HG02678 (cell line): ENCODE data around the gene PDLIM7.

Source experiments
- ATAC-seq: cut with Tn5 transposase; IDR thresholded peaks from one replicate; pipeline ENCODE4 v1.9.1; 2021; ENCODE audit warnings: mild to moderate bottlenecking, moderate library complexity; ENCODE audit not compliant: unreplicated experiment

PDLIM7 gene

DNA sequence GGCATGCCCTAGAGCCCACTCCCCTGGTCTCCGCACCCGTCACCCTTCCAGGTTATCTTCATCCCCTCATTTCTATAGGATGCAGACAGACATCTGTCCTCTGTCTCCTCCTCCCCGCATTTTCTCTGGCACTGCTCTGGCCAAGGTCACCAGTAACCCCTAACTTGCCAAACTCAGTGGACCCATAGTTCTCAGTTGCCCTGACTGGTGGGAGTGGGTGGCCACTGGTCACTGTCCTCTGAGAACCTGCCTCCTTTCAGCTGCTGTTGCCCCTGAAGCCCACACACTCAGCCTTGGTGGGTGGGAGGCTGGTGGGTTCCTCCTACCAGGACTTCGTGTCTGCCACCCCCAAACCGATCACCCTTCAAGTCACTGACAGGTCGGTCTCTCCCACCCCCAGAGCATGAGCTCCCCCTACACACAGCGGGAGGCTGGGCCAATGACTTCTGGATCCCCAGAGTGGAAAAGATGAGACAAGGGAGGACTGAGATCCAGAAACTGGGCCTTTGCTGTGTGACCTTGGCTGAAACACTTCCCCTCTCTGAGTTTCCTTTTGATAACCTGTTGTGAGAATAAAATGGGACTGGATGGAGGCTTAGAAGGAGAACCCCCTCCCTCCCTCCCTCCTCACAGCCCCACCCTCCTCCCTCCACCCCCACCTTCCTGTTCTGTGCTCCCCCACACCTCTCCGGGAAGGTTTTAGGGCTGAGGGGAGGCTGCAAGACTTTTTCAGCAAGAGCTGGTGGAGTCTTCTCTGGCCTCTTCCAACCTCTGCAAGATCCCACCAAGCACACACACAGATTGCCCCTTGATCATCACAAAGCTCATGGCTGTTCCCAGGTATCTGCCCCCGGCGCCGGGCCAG, 21.6 kb downstream of the PDLIM7 start:
- ATAC-seq = no peak

DNA sequence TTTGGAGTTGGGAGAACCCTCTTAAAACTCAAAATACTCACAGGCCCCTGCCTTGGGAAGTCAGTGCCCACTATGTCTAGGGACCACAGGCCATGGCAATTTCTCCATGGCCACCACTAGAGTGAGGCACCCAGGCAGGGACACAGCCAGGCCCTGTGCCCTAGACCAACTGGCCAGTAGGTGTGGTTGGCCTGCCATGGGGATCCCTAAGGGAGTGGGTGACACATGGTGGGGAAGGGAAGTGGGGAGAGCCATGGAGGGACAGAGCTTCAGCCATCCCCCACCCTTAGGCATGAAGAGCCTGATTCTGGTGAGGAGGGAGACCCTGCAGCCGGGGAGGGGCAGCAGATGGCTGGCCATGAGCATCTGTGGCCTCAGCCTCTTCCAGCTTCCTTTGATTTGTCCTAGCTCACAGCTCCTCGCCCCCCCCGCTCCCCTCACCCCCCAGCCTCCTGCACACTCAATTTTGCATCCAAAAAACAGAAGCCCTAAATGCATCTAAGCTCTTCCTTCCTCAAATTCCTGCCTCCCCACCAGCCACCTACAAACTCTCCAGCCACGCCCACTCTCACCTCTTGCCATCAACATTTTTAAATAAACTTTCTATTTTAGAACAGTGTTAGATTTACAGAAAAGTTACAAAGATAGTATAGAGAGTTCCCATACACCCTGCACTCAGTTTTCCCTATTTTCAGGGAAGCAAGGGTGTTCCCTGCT, 22.4 kb downstream of the PDLIM7 start:
- no peak for ATAC-seq

DNA sequence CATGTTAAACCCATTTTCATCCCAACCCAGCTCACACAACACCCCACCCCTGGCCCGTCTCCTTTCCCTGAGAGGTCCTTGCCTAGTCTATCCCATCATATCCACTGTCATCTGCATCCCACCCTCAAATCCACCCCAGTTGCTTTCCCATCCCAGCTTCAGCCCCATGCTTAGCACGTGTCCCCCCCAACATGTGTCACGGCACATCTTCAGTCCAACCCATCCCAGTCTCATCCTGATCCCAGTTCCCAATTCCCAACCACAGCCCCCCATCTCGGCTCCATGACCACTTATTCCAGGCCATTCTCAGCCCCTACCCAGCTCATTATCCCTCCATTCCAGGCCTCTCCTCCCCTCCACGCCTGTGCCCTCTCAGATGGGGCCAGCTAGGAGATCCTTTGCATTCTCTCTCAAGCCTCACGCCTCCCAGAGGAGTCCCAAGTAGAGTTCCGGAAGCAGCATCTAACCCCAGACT, 23.4 kb downstream of the PDLIM7 start:
- ATAC-seq = no peak

DNA sequence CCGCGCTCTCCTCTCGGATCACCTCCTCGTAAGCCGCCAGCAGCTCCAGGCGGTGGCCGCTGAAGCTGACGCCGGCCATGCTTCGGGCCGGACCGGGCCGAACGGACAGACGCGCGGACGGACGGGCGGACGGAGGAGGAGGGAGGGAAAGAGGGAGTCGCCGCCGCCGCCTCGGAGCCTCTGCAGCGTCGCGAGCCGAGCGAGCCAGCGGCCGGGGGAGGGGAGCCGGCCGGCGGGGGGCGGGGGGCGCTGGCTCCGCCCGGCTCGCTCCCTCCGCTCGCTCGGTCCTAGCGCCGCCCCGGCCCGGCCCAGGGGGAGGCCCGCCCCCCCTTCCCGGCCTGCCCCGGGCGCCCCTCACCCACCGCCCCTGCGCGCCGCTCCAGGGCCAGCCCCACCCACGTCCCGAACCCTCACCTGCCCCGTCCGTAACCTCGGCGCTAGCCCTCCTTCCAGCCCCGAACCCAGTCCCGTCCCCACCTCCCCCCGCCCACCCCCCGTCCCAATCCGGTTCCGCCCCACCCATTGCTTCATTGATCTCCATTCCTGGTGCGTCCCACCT, 23.9 kb downstream of the PDLIM7 start, which contains the start of gene DBN1:
TSS of gene DBN1 (minus strand) at position 192 of the 559 bp plus-strand sequence. CDS start at position 79, 113 bp downstream.
- ATAC-seq = peak; percentile 40

DNA sequence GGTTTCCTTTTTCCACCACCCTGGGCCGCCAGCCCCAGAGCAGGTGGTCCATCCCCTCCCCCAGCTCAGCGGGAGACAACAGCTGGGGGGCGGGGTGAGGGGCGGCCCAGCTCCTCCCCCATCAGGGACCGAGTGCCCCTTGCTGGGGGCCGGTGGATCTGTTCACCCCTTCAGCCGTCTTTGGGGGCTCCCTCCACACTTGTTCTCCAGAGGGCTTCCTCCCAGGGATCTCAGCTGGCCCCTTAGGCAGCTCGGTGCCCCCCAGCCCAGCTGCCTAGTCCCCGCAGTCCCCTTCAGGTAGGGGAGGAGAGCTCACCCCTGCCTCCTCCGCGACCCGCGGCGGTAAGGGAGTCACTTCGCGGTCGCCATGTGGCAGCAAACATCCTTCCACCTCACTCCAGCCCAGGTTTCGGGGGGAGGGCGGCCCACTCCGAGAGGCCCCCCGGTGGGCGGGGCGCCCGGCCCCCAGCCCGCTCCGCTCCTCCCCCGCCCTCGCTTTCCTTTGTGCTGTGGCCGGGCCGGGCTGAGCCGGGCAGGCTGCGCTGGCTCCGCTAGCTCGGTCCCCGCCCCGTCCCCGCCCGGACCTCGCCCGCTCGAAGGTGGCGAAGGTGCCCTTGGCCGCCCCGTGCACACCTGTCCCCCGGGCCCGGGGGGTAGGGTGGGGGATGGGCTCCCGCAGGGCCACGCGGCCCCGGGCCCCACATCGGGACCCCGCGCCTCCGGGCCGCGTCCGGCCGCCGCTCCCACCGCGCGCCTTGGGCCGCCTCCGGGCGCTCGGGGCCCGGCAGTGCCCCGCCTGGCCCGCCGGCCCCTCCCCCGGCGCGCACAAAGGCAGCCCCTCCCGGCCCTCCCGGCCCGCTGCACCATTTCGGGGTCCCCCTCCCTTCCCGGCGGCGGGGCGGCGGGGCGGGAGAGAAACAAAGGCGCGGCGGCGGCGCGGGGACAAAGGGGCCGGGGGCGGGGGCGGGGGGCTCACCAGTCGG, 24.7 kb downstream of the PDLIM7 start:
- peak; percentile 57 for ATAC-seq

DNA sequence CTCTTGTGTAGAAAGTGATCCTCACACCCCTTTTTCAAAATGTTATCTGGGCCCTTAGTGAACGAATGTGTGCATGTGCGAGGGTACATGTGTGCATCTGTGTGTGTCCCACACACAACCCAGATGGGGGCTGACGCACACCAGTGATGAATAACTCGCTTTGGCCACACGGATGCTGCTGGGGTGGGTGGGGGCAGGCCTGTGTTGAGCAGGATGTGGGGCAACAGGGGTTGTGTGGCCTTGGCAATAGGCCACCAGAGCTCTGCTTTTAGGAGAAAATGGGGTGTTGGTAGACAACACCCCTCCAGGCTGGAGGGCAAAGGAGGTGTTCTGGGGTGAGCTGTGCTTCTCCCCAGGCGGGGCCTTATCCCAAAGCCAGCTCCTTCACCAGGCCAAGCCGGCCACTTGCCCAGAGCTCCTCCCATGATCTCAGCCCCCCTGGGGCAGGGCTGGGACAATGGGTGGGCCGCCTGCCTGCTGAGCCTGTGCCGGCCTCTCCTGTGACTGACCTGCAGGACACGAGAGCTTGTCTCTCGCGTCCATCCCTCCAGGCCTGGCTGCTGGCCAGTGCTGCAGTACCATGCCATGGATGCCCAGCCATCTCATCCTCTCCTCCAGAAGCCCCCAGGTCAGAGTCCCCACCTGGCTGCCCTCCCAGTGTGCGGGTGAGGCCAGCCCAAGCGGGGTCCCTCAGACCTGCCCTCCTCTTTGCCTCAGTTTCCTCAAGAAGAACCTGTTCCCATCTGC, 25.6 kb downstream of the PDLIM7 start:
- no peak for ATAC-seq

DNA sequence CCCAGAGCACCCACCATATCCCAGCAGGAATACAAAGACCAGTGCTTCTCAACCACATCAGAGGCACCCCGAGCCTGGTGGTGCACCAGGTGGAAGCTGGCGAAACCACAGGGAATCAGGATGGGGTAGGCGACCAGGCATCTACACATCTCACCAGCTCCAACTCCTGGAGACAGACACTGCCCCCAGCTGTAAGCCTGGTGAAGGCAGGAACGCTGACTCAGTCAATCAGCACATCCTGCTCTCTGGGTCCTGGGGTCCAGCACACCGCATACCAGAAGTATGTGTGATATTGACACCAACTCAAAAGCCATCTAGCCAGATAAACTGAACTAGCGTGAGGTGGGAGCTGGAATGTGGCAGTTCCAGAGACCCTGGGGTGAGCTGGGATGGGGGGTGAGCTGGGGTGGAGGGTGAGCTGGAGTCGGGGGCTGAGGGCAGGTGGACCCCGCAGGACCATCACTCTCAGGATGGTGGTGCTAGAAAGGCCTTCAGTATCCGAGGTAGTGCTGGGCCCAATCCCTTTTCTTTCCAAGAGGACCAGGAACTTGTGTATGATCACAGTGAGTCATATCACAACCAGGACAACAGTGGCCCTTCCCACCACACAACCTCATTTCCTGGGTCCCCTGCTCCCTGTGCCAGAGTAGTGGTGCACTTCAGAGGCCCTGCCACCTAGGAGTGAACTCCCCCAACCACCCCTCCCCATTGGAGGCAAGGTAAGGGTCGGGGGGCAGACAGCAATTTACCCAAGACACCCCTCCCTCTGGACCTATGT, 26.5 kb downstream of the PDLIM7 start:
- ATAC-seq = no peak

DNA sequence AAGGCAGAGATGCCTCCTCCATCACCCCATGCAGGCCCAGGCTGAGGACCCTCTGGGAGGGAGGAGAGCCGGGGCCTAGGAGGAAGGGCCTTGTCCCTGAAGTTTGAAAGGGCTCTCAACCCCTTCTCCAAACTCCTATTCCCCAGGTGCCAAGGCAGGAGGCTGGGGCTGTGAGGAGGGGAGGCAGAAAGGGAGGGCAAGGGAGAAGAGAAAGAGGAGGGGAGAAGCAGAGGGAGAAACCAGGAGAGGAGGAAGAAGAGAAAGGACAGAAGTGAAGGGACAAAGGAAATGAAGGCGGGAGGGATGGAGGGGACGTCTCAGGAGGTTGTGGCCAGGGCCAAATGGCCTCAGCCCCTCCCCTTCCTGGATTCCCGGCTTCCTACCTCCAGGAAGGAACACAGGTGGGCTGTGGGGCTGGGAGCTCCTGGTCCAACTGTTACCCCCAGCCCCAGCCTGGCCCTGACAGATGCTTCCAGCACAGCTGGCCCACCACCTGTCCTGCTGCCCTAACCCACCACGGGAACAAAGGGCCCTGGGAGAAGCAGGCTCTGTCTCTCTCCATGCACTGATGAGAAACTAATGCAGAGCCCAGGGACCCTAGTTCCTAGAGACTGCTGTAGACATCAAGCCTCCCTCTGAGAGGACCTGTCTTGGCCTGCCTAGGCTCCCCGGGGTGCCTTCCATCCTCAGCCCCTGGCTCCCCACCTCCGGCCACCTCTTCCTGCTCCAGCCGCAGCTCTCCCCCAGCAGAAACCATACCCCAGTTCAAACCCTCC, 27.5 kb downstream of the PDLIM7 start:
- no peak for ATAC-seq

DNA sequence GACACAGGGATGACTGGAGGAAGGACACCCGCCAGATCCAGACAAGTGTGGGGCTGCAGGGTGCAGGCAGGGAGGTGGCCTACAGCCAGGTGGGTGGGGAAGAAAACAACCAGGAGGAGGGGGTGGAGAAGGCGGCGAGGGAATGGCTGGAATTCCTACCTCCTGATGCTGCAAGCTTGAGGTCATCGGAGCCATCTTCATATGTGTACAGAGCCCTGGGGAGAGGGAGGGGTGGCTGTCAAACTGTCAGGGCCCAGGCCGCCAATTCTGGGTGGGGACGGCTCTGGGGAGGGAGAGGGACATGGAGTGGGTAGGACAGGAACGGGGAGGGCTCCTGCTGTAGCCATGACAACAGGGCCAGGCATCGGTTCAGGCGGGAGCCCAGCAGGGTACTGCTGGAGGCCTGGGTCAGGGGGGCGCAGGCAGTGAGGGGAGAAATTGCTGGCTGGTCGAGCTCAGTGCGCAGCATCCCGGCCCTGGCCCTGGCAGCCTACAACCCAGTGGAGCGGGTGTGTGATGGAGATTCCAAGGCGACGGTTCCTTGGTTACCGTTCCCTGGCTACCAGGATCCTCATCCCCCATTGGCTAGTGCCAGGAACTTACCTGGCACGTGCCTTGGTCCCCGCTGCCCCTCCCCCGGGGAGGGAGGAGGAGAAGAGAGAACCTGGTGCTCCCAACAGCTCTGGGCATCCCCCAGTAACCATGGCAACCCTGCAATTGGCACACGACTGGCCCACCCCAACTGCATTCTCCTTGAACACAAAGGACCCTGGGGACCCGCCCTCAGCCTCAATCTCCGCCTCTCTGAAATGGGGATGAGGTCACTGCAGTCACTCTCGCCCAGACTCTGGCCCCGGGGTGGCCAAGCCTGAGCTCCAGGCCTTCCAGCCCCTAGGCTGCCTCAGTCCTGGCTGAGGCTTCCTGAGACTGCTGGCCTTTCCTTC, 28.4 kb downstream of the PDLIM7 start:
- no peak for ATAC-seq

DNA sequence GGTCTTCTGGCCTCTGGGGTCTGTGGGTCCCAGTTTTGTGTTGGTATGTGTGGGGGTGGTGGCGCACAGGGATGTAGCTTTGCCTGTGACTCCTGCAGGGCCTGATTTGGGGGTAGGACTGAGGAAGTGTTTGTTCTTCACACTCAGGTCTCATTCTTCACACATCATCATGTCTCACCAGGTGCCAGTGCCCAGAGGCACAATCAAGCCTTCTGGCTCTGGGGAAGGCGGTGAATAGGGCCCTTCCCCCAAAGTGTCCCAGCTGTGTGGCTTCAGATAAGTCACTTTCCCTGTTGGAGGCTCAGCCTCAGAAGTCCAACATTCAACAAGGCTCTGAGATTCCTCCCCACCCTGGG, 29.1 kb downstream of the PDLIM7 start:
- ATAC-seq = no peak

DNA sequence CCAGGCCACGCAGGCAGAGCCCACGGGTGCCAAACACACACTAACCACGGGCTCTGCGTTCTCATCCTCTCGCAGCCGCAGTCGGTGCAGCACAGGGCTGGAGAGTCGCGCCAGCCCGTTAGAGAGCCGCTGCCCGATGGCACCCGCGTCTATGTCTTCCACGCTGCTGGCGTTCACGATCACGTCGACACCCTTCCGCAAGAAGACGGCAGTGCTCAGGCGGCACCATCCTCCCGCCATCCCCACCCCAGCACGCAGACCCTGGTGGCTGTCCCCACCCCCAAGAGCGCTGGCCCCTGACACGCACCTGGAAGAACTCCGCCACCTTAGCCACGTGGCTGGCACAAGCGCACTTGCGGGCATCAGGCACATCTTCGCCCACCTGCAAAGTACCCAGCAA, 30.0 kb downstream of the PDLIM7 start:
- no peak for ATAC-seq

DNA sequence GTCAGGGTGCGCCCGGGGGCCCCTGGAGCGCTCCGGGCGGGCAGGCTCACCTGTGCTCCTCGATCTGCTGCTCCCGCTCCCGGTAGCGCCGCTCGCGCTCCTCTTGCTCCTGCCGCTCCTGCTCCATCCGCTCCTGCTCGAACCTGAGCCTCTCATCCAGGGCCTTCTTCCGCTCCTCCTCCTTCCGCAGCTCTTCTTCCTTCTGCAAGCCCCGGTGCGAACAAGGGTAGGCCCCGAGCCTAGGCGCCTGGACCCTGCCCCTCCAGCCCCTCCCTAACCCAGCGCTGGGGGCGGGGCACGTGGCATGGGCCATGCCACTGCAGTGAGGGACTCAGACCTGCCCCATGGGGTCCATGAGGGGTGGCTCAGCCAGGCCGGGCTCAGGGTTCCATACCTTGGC, 30.5 kb downstream of the PDLIM7 start:
- ATAC-seq = no peak

DNA sequence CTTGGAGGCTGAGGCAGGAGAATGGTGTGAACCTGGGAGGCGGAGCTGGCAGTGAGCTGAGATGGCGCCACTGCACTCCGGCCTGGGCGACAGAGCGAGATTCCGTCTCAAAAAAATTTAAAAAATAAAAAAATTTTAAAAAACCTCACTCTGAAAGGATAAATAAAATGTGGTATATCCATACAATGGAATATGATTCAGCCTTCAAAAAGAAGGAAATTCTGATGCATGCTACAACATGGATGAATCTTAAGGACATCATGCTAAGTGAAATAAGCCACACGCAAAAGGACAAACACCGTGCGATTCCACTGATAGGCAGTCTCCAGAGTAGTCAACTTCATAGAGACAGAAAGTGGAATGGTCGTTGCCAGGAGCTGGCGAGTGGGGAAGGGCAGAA, 32.4 kb downstream of the PDLIM7 start:
- ATAC-seq = no peak

DNA sequence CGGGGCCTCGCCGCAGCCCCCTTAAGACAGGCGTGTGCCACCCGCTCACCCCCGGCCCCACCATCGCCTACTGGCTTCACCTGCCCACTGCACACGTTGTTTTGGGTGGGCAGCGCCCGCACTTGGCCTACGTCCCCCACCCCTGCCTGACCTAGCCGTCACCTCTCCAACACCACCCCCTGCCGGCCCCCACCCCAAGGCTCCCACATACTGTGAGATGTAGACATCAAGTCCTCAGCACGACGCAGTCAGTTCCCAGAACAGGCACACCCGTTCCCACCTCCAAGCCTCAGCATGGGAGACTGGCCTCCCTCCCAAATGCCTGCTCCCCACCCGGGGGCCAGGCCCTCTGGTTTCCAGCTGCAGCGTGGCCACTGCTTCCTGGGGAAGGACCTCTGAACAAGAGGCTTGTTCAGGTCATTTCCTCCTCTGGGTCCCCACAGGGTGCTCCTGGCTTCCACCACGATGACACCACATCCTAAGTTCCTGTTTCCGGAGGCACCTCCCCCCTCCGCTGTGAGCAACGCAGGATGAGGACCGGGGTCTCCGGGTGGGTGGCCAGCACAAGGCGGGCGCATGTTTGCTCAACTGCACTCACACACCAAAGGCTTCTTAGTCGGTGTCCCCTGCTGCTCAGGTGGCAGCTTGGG, 35.3 kb downstream of the PDLIM7 start:
- ATAC-seq = no peak

DNA sequence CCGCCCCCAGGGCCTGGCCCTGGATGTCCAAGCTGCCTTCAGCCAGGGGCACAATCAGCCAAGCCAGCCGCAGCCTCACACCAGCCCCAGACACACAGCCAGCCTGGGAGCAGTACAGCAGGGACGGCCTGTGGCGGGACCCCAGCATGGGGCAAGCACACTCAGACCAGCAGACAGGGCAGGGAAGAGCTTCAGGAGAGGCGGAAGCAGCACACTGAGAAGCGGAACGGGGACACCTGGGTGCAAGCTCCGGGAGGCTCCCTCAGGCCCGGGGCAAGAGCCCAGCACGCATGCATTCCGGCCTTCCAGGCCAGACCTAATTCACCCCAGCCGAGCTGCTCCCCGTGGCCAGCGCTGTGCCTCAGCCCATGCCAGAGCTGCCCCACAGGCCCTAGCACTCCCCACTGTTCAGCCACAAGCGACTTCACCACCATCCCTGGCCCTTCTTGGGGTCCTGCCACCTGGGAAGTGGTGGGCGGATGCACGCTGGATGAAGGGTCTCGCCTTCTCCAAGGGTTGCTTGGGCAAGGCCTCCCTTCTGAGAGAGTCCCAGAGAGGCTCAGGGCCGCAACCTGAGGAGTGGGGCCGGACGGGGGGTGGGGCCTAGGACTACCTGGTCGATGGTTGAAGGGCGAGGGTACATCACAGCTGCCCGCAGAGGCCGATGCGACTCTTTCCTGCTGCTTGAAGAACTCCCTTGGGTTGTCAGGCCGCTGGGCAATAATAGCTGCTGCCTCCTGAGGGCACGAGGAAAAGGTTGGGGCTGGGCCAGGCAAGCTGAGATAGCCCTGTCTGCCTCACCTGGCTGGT, 37.4 kb downstream of the PDLIM7 start:
- ATAC-seq = no peak

DNA sequence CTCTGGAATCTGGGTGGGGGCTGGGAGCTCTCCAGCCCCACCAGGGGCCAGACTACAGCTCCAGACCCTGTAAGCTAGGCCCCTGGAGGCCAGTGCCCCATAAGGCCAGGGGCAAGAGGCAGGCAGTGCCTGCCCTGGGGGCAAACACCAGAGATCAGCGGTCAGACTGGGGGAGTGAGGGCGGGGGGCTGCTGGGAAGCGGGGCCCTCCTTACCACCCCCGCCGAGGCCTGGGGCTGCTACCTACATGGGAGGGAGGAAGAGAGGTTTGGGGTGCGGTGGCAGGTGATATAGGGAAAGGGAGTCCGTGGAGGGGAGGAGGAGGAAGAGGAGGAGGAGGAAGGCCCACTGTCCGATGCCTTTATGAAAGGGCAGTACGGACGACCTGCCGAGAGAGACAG, 38.0 kb downstream of the PDLIM7 start:
- no peak for ATAC-seq
